ENCODE results near the gene PARP1. TPM values are rescaled to one million over a fixed set of nuclear protein-coding genes. Genes with fewer than 3 reads are reported as not detected.

Gene PARP1
- total RNA-seq, 3 donors from 2014 or later (not counting 1 experiment from before 2014, with no cell fraction given), result 62.0 to 81.5 (median 77.0) TPM

DNA sequence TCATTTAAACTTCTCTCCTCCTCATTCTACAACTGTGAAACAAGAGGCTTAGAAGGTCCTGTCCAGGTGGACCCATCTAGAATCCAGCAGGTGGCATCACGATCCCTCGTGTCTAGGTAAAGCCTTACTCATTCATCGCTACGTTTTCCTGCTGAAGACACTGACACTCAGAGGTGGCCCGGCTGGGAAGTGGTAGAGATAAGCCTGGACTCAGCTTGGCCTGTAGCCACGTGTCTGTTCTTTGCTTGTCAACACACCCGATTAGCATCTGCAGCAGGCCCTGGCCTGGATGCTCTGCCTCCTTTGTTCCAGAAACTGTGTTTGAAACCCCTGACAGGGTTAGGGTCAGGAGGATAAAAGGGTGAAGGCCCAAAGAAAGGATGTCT is 43.4 kb downstream of the PARP1 start:
- no peak overlapping the region for H3K27ac Mint-ChIP-seq
- Histone ChIP-seq H3K4me1 (ENCODE audit: control insufficient read depth, insufficient read depth, low read length) (no peaks in the 10 kb centered on the region), H3K36me3 (ENCODE audit: control insufficient read depth, insufficient read depth, low read length) (peaks cover 86% of the 10 kb centered on the region), H3K27me3 (ENCODE audit: control insufficient read depth, insufficient read depth, low read length) (no peaks in the 10 kb centered on the region), H3K9me3 (ENCODE audit: control insufficient read depth, insufficient read depth, low read length) (no peaks in the 10 kb centered on the region), H3K4me3 (ENCODE audit: low read length) (no peak overlapping the region), H3K27ac (ENCODE audit: low read length) (no peak overlapping the region)
- H3K27me3 Mint-ChIP-seq (ENCODE audit: low read depth in 2 of 2), result no peaks in the 10 kb centered on the region
- no peaks in the 10 kb centered on the region for H3K9me3 Mint-ChIP-seq
- H3K4me3 Mint-ChIP-seq, result no peak overlapping the region
- TF ChIP-seq, protein P1, sequence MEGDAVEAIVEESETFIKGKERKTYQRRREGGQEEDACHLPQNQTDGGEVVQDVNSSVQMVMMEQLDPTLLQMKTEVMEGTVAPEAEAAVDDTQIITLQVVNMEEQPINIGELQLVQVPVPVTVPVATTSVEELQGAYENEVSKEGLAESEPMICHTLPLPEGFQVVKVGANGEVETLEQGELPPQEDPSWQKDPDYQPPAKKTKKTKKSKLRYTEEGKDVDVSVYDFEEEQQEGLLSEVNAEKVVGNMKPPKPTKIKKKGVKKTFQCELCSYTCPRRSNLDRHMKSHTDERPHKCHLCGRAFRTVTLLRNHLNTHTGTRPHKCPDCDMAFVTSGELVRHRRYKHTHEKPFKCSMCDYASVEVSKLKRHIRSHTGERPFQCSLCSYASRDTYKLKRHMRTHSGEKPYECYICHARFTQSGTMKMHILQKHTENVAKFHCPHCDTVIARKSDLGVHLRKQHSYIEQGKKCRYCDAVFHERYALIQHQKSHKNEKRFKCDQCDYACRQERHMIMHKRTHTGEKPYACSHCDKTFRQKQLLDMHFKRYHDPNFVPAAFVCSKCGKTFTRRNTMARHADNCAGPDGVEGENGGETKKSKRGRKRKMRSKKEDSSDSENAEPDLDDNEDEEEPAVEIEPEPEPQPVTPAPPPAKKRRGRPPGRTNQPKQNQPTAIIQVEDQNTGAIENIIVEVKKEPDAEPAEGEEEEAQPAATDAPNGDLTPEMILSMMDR (IDR thresholded peaks at IDR 0.05), result no peak
- DNase-seq, result no peak
- H3K4me1 Mint-ChIP-seq, result no peaks in the 10 kb centered on the region
- H3K36me3 Mint-ChIP-seq, result peaks cover 21% of the 10 kb centered on the region
- intact Hi-C loops (cut with micrococcal nuclease), result no loop called here
- 97% methylated on average over 7 of the region's 7 CpGs for WGBS (ENCODE audit: insufficient coverage)
- ATAC-seq, result no peak

DNA sequence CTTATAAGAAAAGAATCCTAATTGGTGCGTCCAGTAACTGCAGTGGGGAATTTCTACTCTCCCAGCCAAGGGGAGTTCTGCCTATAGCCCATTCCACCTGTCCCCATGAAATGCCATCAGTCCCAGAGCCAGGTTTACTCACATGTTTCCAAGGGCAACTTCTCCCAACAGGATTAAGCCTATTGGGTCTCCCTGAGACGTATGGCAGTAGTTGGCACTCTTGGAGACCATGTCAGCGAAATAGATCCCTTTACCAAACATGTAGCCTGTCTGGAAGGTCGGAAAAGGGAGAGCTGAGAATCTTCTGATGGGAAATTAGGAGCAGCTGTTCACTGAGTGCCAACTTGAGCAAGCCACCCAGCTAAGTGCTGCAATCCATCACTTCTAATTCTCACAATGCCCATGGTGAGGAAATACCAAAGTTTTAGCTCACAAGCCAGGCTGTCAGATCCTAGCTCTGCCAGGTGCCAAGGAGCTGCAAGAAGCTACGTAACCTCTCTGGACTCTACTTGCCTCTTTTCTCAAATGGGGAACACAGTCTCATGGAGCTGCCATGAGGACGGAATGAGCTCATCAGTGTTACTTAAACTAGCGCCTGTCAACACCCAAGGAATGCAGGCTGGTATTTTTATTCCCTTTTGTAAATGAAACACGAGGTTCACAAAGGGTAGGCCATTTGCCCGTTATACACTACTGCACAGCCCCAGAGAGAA is 43.9 kb downstream of the PARP1 start:
- WGBS (ENCODE audit: insufficient coverage), result 94% methylated on average over 9 of the region's 9 CpGs

DNA sequence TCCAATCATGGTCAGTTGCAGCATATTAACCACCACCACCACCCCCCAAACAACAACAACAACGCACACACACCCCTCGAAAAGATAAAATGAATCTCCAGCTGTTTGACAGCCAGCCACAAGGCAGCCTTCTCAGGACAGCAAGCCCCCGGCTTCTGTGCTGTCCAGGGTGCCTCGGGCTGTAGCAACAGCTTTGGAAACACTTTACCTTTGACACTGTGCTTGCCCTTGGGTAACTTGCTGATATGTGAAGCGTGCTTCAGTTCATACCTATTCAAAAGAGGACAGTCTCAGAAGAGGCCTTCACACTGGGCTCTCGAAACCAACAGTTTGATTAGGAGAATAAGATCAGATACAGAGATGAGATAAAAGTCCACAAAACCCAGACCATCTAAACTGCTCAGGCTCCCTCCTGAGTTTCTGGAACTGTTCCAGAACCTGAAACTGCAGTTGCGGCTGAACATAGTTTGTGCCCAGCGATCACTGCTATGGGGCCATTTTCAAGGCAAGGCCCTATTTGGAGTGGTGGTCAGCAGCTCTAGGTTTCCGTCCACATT is 44.9 kb downstream of the PARP1 start:
- intact Hi-C loops (cut with micrococcal nuclease), result no loop called here
- Histone ChIP-seq H3K36me3 (ENCODE audit: control insufficient read depth, insufficient read depth, low read length) (peaks cover 89% of the 10 kb centered on the region), H3K4me3 (ENCODE audit: low read length) (no peak overlapping the region), H3K4me1 (ENCODE audit: control insufficient read depth, insufficient read depth, low read length) (no peaks in the 10 kb centered on the region), H3K27me3 (ENCODE audit: control insufficient read depth, insufficient read depth, low read length) (no peaks in the 10 kb centered on the region), H3K27ac (ENCODE audit: low read length) (no peak overlapping the region), H3K9me3 (ENCODE audit: control insufficient read depth, insufficient read depth, low read length) (no peaks in the 10 kb centered on the region)
- Mint-ChIP-seq H3K9me3 (no peaks in the 10 kb centered on the region), H3K4me3 (no peak overlapping the region), H3K36me3 (peaks cover 20% of the 10 kb centered on the region), H3K4me1 (no peaks in the 10 kb centered on the region), H3K27me3 (ENCODE audit: low read depth in 2 of 2) (no peaks in the 10 kb centered on the region), H3K27ac (no peak overlapping the region)
- 90% methylated on average over 9 of the region's 9 CpGs for WGBS (ENCODE audit: insufficient coverage)
- DNase-seq (no peak), ATAC-seq (no peak)
- TF ChIP-seq, protein P1 (IDR thresholded peaks at IDR 0.05), result no peak

More for the DNA sequence above, 43.9 kb downstream of the PARP1 start:
- Histone ChIP-seq H3K27ac (ENCODE audit: low read length) (no peak overlapping the region), H3K36me3 (ENCODE audit: control insufficient read depth, insufficient read depth, low read length) (peaks cover 89% of the 10 kb centered on the region), H3K4me3 (ENCODE audit: low read length) (no peak overlapping the region), H3K4me1 (ENCODE audit: control insufficient read depth, insufficient read depth, low read length) (no peaks in the 10 kb centered on the region), H3K27me3 (ENCODE audit: control insufficient read depth, insufficient read depth, low read length) (no peaks in the 10 kb centered on the region), H3K9me3 (ENCODE audit: control insufficient read depth, insufficient read depth, low read length) (no peaks in the 10 kb centered on the region)
- H3K9me3 Mint-ChIP-seq, result no peaks in the 10 kb centered on the region
- intact Hi-C loops (cut with micrococcal nuclease), result no loop called here
- H3K27ac Mint-ChIP-seq, result no peak overlapping the region
- no peaks in the 10 kb centered on the region for H3K4me1 Mint-ChIP-seq
- TF ChIP-seq, protein P1 (IDR thresholded peaks at IDR 0.05), result no peak
- DNase-seq (no peak), ATAC-seq (no peak)
- peaks cover 21% of the 10 kb centered on the region for H3K36me3 Mint-ChIP-seq
- H3K27me3 Mint-ChIP-seq (ENCODE audit: low read depth in 2 of 2), result no peaks in the 10 kb centered on the region
- no peak overlapping the region for H3K4me3 Mint-ChIP-seq
